ENCODE measurements around the gene SLC25A52.

DNA sequence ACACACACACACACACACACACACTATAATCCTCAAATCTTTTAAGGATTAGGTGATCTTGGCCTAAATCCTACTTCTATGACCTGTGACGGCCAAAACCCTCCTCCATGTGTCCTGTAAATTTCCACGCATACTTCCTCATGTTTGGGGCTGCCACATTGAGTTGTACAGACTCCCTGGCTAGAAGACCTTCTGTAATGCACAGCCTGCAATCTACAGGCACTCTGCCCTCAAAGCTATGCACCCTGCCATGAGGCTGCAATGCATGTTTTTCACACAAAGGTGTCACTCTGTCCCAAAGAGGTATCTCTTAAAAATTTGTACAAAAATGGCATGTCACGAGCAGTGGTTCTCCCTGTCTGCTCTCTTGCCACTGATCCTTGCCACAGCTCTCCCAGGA is 49.9 kb downstream of the SLC25A52 start:
- TF ChIP-seq, protein P1, sequence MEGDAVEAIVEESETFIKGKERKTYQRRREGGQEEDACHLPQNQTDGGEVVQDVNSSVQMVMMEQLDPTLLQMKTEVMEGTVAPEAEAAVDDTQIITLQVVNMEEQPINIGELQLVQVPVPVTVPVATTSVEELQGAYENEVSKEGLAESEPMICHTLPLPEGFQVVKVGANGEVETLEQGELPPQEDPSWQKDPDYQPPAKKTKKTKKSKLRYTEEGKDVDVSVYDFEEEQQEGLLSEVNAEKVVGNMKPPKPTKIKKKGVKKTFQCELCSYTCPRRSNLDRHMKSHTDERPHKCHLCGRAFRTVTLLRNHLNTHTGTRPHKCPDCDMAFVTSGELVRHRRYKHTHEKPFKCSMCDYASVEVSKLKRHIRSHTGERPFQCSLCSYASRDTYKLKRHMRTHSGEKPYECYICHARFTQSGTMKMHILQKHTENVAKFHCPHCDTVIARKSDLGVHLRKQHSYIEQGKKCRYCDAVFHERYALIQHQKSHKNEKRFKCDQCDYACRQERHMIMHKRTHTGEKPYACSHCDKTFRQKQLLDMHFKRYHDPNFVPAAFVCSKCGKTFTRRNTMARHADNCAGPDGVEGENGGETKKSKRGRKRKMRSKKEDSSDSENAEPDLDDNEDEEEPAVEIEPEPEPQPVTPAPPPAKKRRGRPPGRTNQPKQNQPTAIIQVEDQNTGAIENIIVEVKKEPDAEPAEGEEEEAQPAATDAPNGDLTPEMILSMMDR (IDR thresholded peaks at IDR 0.05; ENCODE audit: extremely low read depth in 1 of 2, insufficient read depth in 1 of 2, low read depth in 1 of 2, low read length in 2 of 2) = no peak
- no peak for TF ChIP-seq JUN (IDR thresholded peaks at IDR 0.05; ENCODE audit: borderline replicate concordance, insufficient read depth, insufficient read length, low read depth)
- TF ChIP-seq POLR2A (IDR thresholded peaks at IDR 0.05; ENCODE audit: low read depth, low read length) = no peak
- no peak for TF ChIP-seq GATA2 (IDR thresholded peaks at IDR 0.05; ENCODE audit: insufficient read depth, insufficient read length, low read depth, low read length)
- TF ChIP-seq MYC (IDR thresholded peaks at IDR 0.05; ENCODE audit: low read depth, low read length) = no peak
- no peak for TF ChIP-seq FOS (IDR thresholded peaks at IDR 0.05; ENCODE audit: borderline replicate concordance, insufficient read depth, low read length)
- TF ChIP-seq POLR2AphosphoS5 (IDR thresholded peaks at IDR 0.05; ENCODE audit: insufficient read depth, low read depth, low read length) = no peak
- TF ChIP-seq, protein P2, sequence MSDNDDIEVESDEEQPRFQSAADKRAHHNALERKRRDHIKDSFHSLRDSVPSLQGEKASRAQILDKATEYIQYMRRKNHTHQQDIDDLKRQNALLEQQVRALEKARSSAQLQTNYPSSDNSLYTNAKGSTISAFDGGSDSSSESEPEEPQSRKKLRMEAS (IDR thresholded peaks at IDR 0.05; ENCODE audit: insufficient read depth, insufficient read length) = no peak
